HG03354 (cell line): ENCODE data around the gene SNX30.

ENCODE experiments used
- ATAC-seq: cut with Tn5 transposase; IDR thresholded peaks from one replicate; pipeline ENCODE4 v1.9.1; 2021; ENCODE audit warnings: mild to moderate bottlenecking; ENCODE audit not compliant: unreplicated experiment, poor library complexity, severe bottlenecking

SNX30 gene

GRCh38 chr9:112911736-112912135 is 161.2 kb downstream of the SNX30 start:
- ATAC-seq: no peak

GRCh38 chr9:112912636-112913035 is 162.1 kb downstream of the SNX30 start:
- ATAC-seq: no peak

GRCh38 chr9:112913326-112913725 is 162.8 kb downstream of the SNX30 start:
- no peak for ATAC-seq

- ATAC-seq: no peak
Measured at GRCh38 chr9:112914524-112914923, 164.0 kb downstream of the SNX30 start.

GRCh38 chr9:112917047-112917986 is 166.8 kb downstream of the SNX30 start:
- no peak for ATAC-seq

- no peak for ATAC-seq
Measured at GRCh38 chr9:112917987-112918362, 167.4 kb downstream of the SNX30 start.

- no peak for ATAC-seq
Measured at GRCh38 chr9:112921549-112921948, 171.0 kb downstream of the SNX30 start.
